Measurements from ENCODE around the gene MAGOH.
A peak's percentile ranks its signal among the peaks of the same experiment; 100 is the strongest.

MAGOH gene

GRCh38 chr1:53183095-53183990, 55.0 kb downstream of the MAGOH start:
- no peak for DNase-seq

- no peak for DNase-seq
These were observed 55.6 kb downstream of the MAGOH start for GRCh38 chr1:53182716-53183094.

GRCh38 chr1:53182111-53182593, 56.2 kb downstream of the MAGOH start:
- DNase-seq: peak; percentile 84

GRCh38 chr1:53180951-53181350, 57.4 kb downstream of the MAGOH start:
- no peak for DNase-seq

- DNase-seq: no peak
These were observed 58.1 kb downstream of the MAGOH start for GRCh38 chr1:53180226-53180625.
